GM23338 (cell line): ENCODE results near the gene GRM8. TPM values are rescaled to one million over a fixed set of nuclear protein-coding genes. Genes with fewer than 3 reads are reported as not detected.
A peak's percentile ranks its signal among the peaks of the same experiment; 100 is the strongest.

Experiments
- ATAC-seq: fragments of 200-7000 bp; cut with Tn5 transposase; 3 replicates; pipeline ENCODE4 v1.9.1; 2020
- DNase-seq: peaks from one replicate; pipeline ENCODE4 v3.0.0-alpha.2; 2015; ENCODE audit warnings: low spot score
- H2AFZ ChIP-seq: fragments of 200-600 bp; sonication (generic); 2 replicates; pipeline ENCODE4 v1.8.0; 2016; ENCODE audit warnings: antibody characterized with exemption, mild to moderate bottlenecking, moderate library complexity
- H3F3A ChIP-seq: fragments of 200-600 bp; sonication (generic); replicated peaks from 2 replicates; pipeline ENCODE4 v1.8.0; 2017; ENCODE audit warnings: antibody characterized with exemption, mixed run types, low read depth
- H3K27ac ChIP-seq: fragments of 200-600 bp; sonication (generic); 2 replicates; pipeline ENCODE4 v1.6.1; 2016; ENCODE audit warnings: low read depth
- H3K27me3 ChIP-seq: fragments of 200-600 bp; sonication (generic); 2 replicates; pipeline ENCODE4 v1.8.0; 2016; ENCODE audit warnings: mild to moderate bottlenecking, mixed run types, moderate library complexity; ENCODE audit not compliant: insufficient read depth
- H3K36me3 ChIP-seq: fragments of 200-600 bp; sonication (generic); 2 replicates; pipeline ENCODE4 v1.8.0; 2016; ENCODE audit warnings: mild to moderate bottlenecking; ENCODE audit not compliant: insufficient read depth
- H3K4me1 ChIP-seq: fragments of 200-600 bp; sonication (generic); 2 replicates; pipeline ENCODE4 v1.8.0; 2016; ENCODE audit warnings: mild to moderate bottlenecking, moderate library complexity; ENCODE audit not compliant: insufficient read depth
- H3K4me2 ChIP-seq: fragments of 200-600 bp; sonication (generic); 2 replicates; pipeline ENCODE4 v1.7.1; 2017; ENCODE audit warnings: mixed run types
- H3K4me3 ChIP-seq: fragments of 200-600 bp; sonication (generic); 2 replicates; pipeline ENCODE4 v1.6.1; 2016; ENCODE audit warnings: mixed run types
- H3K79me2 ChIP-seq: fragments of 200-600 bp; sonication (generic); replicated peaks from 2 replicates; pipeline ENCODE4 v1.8.0; 2017; ENCODE audit warnings: mild to moderate bottlenecking; ENCODE audit not compliant: insufficient read depth
- H3K9me2 ChIP-seq: fragments of 200-600 bp; sonication (generic); 2 replicates; pipeline ENCODE4 v1.8.0; 2017; ENCODE audit not compliant: insufficient read depth
- H4K20me1 ChIP-seq: fragments of 200-600 bp; sonication (generic); replicated peaks from 2 replicates; pipeline ENCODE4 v1.8.0; 2017; ENCODE audit warnings: mild to moderate bottlenecking; ENCODE audit not compliant: insufficient read depth
- H3K27ac Mint-ChIP-seq: 2 replicates; pipeline ENCODE4 v1.8.0; 2020; ENCODE audit warnings: inconsistent platforms, mild to moderate bottlenecking, moderate library complexity, mixed read lengths
- H3K27me3 Mint-ChIP-seq: 3 replicates; pipeline ENCODE4 v1.8.0; 2022; ENCODE audit warnings: low read depth, mild to moderate bottlenecking, moderate library complexity, mixed read lengths, inconsistent platforms; ENCODE audit not compliant: insufficient read depth, poor library complexity
- H3K36me3 Mint-ChIP-seq: 3 replicates; pipeline ENCODE4 v1.8.0; 2021; ENCODE audit warnings: low read depth, mild to moderate bottlenecking, inconsistent platforms, moderate library complexity, mixed read lengths
- H3K4me1 Mint-ChIP-seq: 3 replicates; pipeline ENCODE4 v1.8.0; 2020; ENCODE audit warnings: mild to moderate bottlenecking, inconsistent platforms, mixed read lengths
- H3K4me3 Mint-ChIP-seq: 3 replicates; pipeline ENCODE4 v1.8.0; 2021; ENCODE audit warnings: moderate library complexity, mild to moderate bottlenecking, inconsistent platforms, mixed read lengths
- H3K9me3 Mint-ChIP-seq: 3 replicates; pipeline ENCODE4 v1.8.0; 2020; ENCODE audit warnings: moderate library complexity, mild to moderate bottlenecking, inconsistent platforms, mixed read lengths
- EZH2 ChIP-seq: fragments of 200-600 bp; sonication (generic); IDR thresholded peaks from one replicate; pipeline ENCODE4 v1.8.0; 2017; ENCODE audit warnings: antibody characterized with exemption, mild to moderate bottlenecking, low read depth; ENCODE audit not compliant: unreplicated experiment
- JUNB ChIP-seq: IDR thresholded peaks from one replicate; pipeline ENCODE4 v1.6.1; 2016; ENCODE audit warnings: antibody characterized with exemption; ENCODE audit not compliant: unreplicated experiment
- NANOG ChIP-seq: IDR thresholded peaks from 2 replicates; pipeline ENCODE4 v1.6.1; 2016; ENCODE audit warnings: antibody characterized with exemption, borderline replicate concordance
- POLR2AphosphoS5 ChIP-seq: IDR thresholded peaks from 2 replicates; pipeline ENCODE4 v1.6.1; 2016; ENCODE audit warnings: antibody characterized with exemption, low read depth
- polyA plus RNA-seq: library from polyadenylated mRNA; unstranded; fragments of >200 nt; fragmentation: Nextera tagmentation; extraction: Ambion mirVana; gene quantifications from 2 replicates; pipeline ENCODE4 v1.2.1, GENCODE V29; 2016
- total RNA-seq: library from RNA; depleted of rRNA; stranded (reverse); fragments of >200 nt; shearing (Covaris generic); gene quantifications from 2 replicates; pipeline ENCODE4 v1.2.3, GENCODE V29; 2014
- TF ChIP-seq, protein P1 (sequence below): fragments of 250-450 bp; sonication (Bioruptor Pico); IDR thresholded peaks from 2 replicates; pipeline ENCODE4 v1.5.0; 2020; ENCODE audit warnings: mild to moderate bottlenecking, moderate library complexity
- TF ChIP-seq, protein P2 (sequence below): IDR thresholded peaks from one replicate; pipeline ENCODE4 v1.6.1; 2018; ENCODE audit warnings: antibody characterized with exemption; ENCODE audit not compliant: unreplicated experiment

The GRM8 gene
- total and polyA plus RNA-seq, 2 experiments from 2014 or later: 1.9 to 6.6 TPM

DNA sequence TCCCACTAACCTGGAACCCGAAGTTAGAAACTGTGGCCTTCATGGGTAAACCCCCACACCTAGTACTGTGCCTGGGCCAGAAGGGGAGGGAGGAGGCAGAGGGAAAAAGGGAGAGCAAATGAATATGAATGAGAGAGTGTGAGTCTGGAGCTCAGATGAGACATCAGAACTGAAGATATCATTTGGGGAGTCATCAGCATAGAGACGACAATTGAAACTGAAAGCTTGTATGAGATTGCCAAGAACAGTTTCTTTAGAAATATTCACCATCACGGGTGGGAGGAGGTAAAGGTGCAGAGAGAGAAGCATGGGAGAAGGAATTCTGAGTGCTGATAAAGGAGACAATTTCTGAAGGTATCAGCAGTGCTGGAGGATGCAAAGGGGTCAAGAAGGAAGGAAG lies 171.2 kb downstream of the GRM8 start (continued):
- TF ChIP-seq, protein P1, sequence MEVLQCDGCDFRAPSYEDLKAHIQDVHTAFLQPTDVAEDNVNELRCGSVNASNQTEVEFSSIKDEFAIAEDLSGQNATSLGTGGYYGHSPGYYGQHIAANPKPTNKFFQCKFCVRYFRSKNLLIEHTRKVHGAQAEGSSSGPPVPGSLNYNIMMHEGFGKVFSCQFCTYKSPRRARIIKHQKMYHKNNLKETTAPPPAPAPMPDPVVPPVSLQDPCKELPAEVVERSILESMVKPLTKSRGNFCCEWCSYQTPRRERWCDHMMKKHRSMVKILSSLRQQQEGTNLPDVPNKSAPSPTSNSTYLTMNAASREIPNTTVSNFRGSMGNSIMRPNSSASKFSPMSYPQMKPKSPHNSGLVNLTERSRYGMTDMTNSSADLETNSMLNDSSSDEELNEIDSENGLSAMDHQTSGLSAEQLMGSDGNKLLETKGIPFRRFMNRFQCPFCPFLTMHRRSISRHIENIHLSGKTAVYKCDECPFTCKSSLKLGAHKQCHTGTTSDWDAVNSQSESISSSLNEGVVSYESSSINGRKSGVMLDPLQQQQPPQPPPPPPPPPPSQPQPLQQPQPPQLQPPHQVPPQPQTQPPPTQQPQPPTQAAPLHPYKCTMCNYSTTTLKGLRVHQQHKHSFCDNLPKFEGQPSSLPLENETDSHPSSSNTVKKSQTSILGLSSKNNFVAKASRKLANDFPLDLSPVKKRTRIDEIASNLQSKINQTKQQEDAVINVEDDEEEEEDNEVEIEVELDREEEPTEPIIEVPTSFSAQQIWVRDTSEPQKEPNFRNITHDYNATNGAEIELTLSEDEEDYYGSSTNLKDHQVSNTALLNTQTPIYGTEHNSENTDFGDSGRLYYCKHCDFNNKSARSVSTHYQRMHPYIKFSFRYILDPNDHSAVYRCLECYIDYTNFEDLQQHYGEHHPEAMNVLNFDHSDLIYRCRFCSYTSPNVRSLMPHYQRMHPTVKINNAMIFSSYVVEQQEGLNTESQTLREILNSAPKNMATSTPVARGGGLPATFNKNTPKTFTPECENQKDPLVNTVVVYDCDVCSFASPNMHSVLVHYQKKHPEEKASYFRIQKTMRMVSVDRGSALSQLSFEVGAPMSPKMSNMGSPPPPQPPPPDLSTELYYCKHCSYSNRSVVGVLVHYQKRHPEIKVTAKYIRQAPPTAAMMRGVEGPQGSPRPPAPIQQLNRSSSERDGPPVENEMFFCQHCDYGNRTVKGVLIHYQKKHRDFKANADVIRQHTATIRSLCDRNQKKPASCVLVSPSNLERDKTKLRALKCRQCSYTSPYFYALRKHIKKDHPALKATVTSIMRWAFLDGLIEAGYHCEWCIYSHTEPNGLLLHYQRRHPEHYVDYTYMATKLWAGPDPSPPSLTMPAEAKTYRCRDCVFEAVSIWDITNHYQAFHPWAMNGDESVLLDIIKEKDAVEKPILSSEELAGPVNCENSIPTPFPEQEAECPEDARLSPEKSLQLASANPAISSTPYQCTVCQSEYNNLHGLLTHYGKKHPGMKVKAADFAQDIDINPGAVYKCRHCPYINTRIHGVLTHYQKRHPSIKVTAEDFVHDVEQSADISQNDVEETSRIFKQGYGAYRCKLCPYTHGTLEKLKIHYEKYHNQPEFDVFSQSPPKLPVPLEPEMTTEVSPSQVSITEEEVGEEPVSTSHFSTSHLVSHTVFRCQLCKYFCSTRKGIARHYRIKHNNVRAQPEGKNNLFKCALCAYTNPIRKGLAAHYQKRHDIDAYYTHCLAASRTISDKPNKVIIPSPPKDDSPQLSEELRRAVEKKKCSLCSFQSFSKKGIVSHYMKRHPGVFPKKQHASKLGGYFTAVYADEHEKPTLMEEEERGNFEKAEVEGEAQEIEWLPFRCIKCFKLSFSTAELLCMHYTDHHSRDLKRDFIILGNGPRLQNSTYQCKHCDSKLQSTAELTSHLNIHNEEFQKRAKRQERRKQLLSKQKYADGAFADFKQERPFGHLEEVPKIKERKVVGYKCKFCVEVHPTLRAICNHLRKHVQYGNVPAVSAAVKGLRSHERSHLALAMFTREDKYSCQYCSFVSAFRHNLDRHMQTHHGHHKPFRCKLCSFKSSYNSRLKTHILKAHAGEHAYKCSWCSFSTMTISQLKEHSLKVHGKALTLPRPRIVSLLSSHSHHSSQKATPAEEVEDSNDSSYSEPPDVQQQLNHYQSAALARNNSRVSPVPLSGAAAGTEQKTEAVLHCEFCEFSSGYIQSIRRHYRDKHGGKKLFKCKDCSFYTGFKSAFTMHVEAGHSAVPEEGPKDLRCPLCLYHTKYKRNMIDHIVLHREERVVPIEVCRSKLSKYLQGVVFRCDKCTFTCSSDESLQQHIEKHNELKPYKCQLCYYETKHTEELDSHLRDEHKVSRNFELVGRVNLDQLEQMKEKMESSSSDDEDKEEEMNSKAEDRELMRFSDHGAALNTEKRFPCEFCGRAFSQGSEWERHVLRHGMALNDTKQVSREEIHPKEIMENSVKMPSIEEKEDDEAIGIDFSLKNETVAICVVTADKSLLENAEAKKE (CRISPR knock-in tag): no peak
- TF ChIP-seq NANOG: no peak
- TF ChIP-seq POLR2AphosphoS5: no peak
- TF ChIP-seq, protein P2, sequence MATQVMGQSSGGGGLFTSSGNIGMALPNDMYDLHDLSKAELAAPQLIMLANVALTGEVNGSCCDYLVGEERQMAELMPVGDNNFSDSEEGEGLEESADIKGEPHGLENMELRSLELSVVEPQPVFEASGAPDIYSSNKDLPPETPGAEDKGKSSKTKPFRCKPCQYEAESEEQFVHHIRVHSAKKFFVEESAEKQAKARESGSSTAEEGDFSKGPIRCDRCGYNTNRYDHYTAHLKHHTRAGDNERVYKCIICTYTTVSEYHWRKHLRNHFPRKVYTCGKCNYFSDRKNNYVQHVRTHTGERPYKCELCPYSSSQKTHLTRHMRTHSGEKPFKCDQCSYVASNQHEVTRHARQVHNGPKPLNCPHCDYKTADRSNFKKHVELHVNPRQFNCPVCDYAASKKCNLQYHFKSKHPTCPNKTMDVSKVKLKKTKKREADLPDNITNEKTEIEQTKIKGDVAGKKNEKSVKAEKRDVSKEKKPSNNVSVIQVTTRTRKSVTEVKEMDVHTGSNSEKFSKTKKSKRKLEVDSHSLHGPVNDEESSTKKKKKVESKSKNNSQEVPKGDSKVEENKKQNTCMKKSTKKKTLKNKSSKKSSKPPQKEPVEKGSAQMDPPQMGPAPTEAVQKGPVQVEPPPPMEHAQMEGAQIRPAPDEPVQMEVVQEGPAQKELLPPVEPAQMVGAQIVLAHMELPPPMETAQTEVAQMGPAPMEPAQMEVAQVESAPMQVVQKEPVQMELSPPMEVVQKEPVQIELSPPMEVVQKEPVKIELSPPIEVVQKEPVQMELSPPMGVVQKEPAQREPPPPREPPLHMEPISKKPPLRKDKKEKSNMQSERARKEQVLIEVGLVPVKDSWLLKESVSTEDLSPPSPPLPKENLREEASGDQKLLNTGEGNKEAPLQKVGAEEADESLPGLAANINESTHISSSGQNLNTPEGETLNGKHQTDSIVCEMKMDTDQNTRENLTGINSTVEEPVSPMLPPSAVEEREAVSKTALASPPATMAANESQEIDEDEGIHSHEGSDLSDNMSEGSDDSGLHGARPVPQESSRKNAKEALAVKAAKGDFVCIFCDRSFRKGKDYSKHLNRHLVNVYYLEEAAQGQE: no peak
- no peak for TF ChIP-seq JUNB

DNA sequence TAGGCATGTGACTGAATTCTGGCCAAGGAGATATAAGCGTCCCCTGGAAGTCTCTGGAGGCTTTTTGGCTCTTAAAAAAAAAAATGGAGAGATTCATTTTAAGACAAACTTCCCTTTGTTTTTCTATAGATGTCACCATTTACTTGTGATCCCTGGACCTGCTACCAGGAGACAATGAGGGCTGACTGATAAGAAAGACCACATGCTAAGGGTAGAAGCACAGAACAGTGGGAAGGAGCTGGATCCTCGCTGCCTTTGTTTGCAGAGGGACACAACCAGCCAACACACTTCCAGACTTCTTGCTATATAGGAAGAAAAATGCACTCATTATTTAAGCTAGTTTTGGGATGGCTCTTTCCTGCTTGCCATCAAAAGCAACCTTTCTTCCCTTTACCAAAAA lies 172.2 kb downstream of the GRM8 start:
- Mint-ChIP-seq H3K36me3 (no peaks in the 10 kb centered on the region), H3K4me1 (no peaks in the 10 kb centered on the region), H3K27ac (no peak overlapping the region), H3K4me3 (no peak overlapping the region), H3K27me3 (peaks cover 1% of the 10 kb centered on the region), H3K9me3 (no peaks in the 10 kb centered on the region)
- no peak overlapping the region for H3K27ac ChIP-seq
- H3K4me2 ChIP-seq: no peak overlapping the region
- H3K79me2 ChIP-seq: no peaks in the 10 kb centered on the region
- no peaks in the 10 kb centered on the region for H3F3A ChIP-seq
- no peak overlapping the region for H2AFZ ChIP-seq
- no peaks in the 10 kb centered on the region for H3K27me3 ChIP-seq
- DNase-seq: no peak
- no peaks in the 10 kb centered on the region for H4K20me1 ChIP-seq
- no peaks in the 10 kb centered on the region for H3K36me3 ChIP-seq
- no peaks in the 10 kb centered on the region for H3K4me1 ChIP-seq
- H3K9me2 ChIP-seq: peaks cover 10% of the 10 kb centered on the region; the same call in 1 of the 2 replicates
- no peak overlapping the region for H3K4me3 ChIP-seq
- peak; percentile 46; the same call in 2 of the 3 replicates for ATAC-seq
- TF ChIP-seq EZH2 (no peak), POLR2AphosphoS5 (no peak)
- TF ChIP-seq, protein P1 (CRISPR knock-in tag): no peak
